SK-N-MC (cell line): ENCODE data around the gene RANBP3.

Experiments
- EZH2 ChIP-seq: fragments of 200-600 bp; sonication (generic); IDR thresholded peaks from one replicate; pipeline ENCODE4 v1.6.1; 2017; ENCODE audit warnings: antibody characterized with exemption
- FOXP2 ChIP-seq: optimal IDR thresholded peaks from 2 replicates; pipeline ENCODE3; 2011; ENCODE audit warnings: mild to moderate bottlenecking, moderate library complexity; ENCODE audit not compliant: insufficient read depth; ENCODE audit errors: extremely low read length, control extremely low read depth
- POLR2AphosphoS5 ChIP-seq: IDR thresholded peaks from 2 replicates; pipeline ENCODE4 v1.6.1; 2012; ENCODE audit warnings: mild to moderate bottlenecking, low read depth, low read length, borderline replicate concordance

DNA sequence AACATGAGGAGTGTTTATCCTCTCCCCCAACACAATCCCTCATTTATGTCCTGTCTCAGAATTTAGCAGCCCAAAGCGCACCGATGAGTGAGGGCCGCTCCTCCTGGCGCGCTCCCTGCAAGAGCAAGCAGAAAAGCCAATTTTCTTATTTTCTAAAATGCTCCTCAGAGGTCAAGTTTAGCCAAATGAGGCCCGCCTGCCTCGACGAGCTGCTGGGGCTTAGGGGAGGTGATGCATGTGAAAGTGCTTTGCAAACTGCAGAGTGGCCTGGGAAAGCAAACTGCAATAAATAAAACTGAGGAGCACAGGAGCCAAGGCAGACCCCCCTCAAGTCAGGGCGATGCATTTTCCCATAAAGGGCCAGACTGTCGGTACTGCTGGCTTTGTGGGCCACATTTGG is 34.9 kb downstream of the RANBP3 start:
- no peak for TF ChIP-seq POLR2AphosphoS5
- TF ChIP-seq EZH2, result no peak
- no peak for TF ChIP-seq FOXP2
